CD14-positive monocyte (primary cell): ENCODE measurements around the gene DMAC2. TPM values are rescaled to one million over a fixed set of nuclear protein-coding genes. Genes with fewer than 3 reads are reported as not detected.

Experiments used
- DNase-seq, 3 donors: peaks; one replicate each; pipeline ENCODE4 v3.0.0-alpha.2; 2011 to 2022
- H2AFZ ChIP-seq: 2 replicates; pipeline ENCODE4 v1.6.0; 2012; ENCODE audit warnings: mild to moderate bottlenecking, low read depth, low read length, inconsistent platforms; ENCODE audit not compliant: insufficient read depth, poor library complexity, severe bottlenecking
- H3K27ac ChIP-seq, 2 donors: 1 replicate in 1 of 2; 2 replicates in 1 of 2; pipeline ENCODE4 v1.5.1; 2012 to 2013; ENCODE audit warnings: low read length in 2 of 2, control low read depth in 1 of 2, inconsistent platforms in 1 of 2, low read depth in 1 of 2, mild to moderate bottlenecking in 1 of 2
- H3K27me3 ChIP-seq, 2 donors: one replicate each; pipeline versions ENCODE4 v1.6.0 to v1.6.1; 2011 to 2013; ENCODE audit warnings: low read length in 2 of 2; ENCODE audit not compliant: control insufficient read depth in 2 of 2, insufficient read depth in 2 of 2
- H3K36me3 ChIP-seq, 2 donors: replicated peaks in 1 of 2; 1 replicate in 1 of 2; 2 replicates in 1 of 2; pipeline versions ENCODE4 v1.5.1 to v1.6.1; 2012 to 2013; ENCODE audit warnings: low read length in 2 of 2, control low read depth in 1 of 2, inconsistent platforms in 1 of 2, mild to moderate bottlenecking in 1 of 2; ENCODE audit not compliant: insufficient read depth in 2 of 2, control insufficient read depth in 1 of 2
- H3K4me1 ChIP-seq, 2 donors: 1 replicate in 1 of 2; 2 replicates in 1 of 2; pipeline versions ENCODE4 v1.5.1 to v1.6.1; 2012 to 2013; ENCODE audit warnings: low read length in 2 of 2, control low read depth in 1 of 2, inconsistent platforms in 1 of 2, mild to moderate bottlenecking in 1 of 2, moderate library complexity in 1 of 2; ENCODE audit not compliant: insufficient read depth in 2 of 2, control insufficient read depth in 1 of 2
- H3K4me2 ChIP-seq: replicated peaks from 2 replicates; pipeline ENCODE3; 2012; ENCODE audit warnings: low read length, moderate library complexity, mild to moderate bottlenecking; ENCODE audit not compliant: poor library complexity, severe bottlenecking; ENCODE audit errors: extremely low read depth
- H3K4me3 ChIP-seq, 3 experiments: fragments of 200-600 bp in 1 of 3; sonication (generic) in 1 of 3; replicated peaks in 1 of 3; 1 replicate in 2 of 3; 2 replicates in 1 of 3; pipeline ENCODE4 v1.5.1; 2011 to 2013; ENCODE audit warnings: low read length in 3 of 3, mild to moderate bottlenecking in 3 of 3, control low read depth in 2 of 3, low read depth in 2 of 3, inconsistent platforms in 1 of 3, moderate library complexity in 1 of 3
- H3K79me2 ChIP-seq: 2 replicates; pipeline ENCODE4 v1.6.0; 2012; ENCODE audit warnings: mild to moderate bottlenecking, control low read depth, inconsistent platforms, low read length, moderate library complexity; ENCODE audit not compliant: insufficient read depth
- H3K9ac ChIP-seq: 2 replicates; pipeline ENCODE4 v1.6.0; 2017; ENCODE audit warnings: low read length, mild to moderate bottlenecking; ENCODE audit not compliant: insufficient read depth, poor library complexity, severe bottlenecking
- H3K9me3 ChIP-seq, 2 donors: replicated peaks in 1 of 2; 1 replicate in 1 of 2; 2 replicates in 1 of 2; pipeline versions ENCODE4 v1.5.1 to v1.6.1; 2012 to 2013; ENCODE audit warnings: low read length in 2 of 2, control low read depth in 1 of 2; ENCODE audit not compliant: control insufficient read depth in 1 of 2, insufficient read depth in 1 of 2
- H4K20me1 ChIP-seq: 2 replicates; pipeline ENCODE4 v1.6.0; 2012; ENCODE audit warnings: mild to moderate bottlenecking, low read length, control low read depth, moderate library complexity; ENCODE audit not compliant: insufficient read depth
- H3K27ac Mint-ChIP-seq, 7 donors: one replicate each; pipeline ENCODE4 v1.8.0; 2020; ENCODE audit warnings: mild to moderate bottlenecking in 7 of 7, mixed read lengths in 7 of 7, moderate library complexity in 6 of 7, inconsistent platforms in 2 of 7
- H3K27me3 Mint-ChIP-seq, 3 donors: one replicate each; pipeline ENCODE4 v1.8.0; 2021 to 2022; ENCODE audit warnings: low read depth in 3 of 3, mild to moderate bottlenecking in 3 of 3, mixed read lengths in 3 of 3, moderate library complexity in 3 of 3, inconsistent platforms in 1 of 3
- H3K36me3 Mint-ChIP-seq, 2 donors: one replicate each; pipeline ENCODE4 v1.8.0; 2020; ENCODE audit warnings: mixed read lengths in 2 of 2, inconsistent platforms in 1 of 2, mild to moderate bottlenecking in 1 of 2
- H3K4me1 Mint-ChIP-seq: one replicate; pipeline ENCODE4 v1.8.0; 2020; ENCODE audit warnings: mild to moderate bottlenecking, mixed read lengths
- H3K4me3 Mint-ChIP-seq, 2 donors: one replicate each; pipeline ENCODE4 v1.8.0; 2020; ENCODE audit warnings: mild to moderate bottlenecking in 2 of 2, mixed read lengths in 2 of 2, moderate library complexity in 1 of 2
- H3K9me3 Mint-ChIP-seq, 7 donors: one replicate each; pipeline ENCODE4 v1.8.0; 2020 to 2022; ENCODE audit warnings: mixed read lengths in 7 of 7, mild to moderate bottlenecking in 6 of 7, moderate library complexity in 6 of 7, inconsistent platforms in 2 of 7
- WGBS: methylation state at CpG from one replicate; pipeline ENCODE4 v1.1.5; 2013; ENCODE audit warnings: missing lambda C conversion rate; ENCODE audit not compliant: insufficient coverage; 5-methylcytosine and 5-hydroxymethylcytosine counted together
- intact Hi-C, 2 donors: fragments of 100-400 bp; cut with micrococcal nuclease; formaldehyde crosslinking; loops; one replicate each; pipeline versions ENCODE4 v1.15.0 to v1.15.1; 2023
- polyA plus RNA-seq, 3 donors: library from polyadenylated mRNA; depleted of rRNA in 1 of 3; unstranded in 2 of 3; stranded (reverse) in 1 of 3; fragments of 300-500 nt in 2 of 3; fragments of >200 nt in 1 of 3; fragmentation: Illumina TruSeq in 2 of 3; gene quantifications; 1 replicate in 2 of 3; 2 replicates in 1 of 3; pipeline ENCODE4 v1.2.3, GENCODE V29; 2012 to 2021
- TF ChIP-seq, protein P1 (sequence below): fragments of 200-600 bp; IDR thresholded peaks from one replicate; pipeline ENCODE4 v1.8.0; 2022; ENCODE audit warnings: antibody characterized with exemption, mild to moderate bottlenecking

DMAC2 gene
- polyA plus RNA-seq, 3 donors: 33.2 to 48.0 (median 43.8) TPM

- peaks cover 46 to 71% of the 10 kb centered on the region in 2 donors for H3K36me3 Mint-ChIP-seq
- no peak overlapping the region for H3K4me3 Mint-ChIP-seq
- Histone ChIP-seq H3K27ac (peak overlapping the region in 1 of 2 donors; percentile 86), H3K4me2 (no peak overlapping the region), H3K36me3 (peaks cover 52 to 54% of the 10 kb centered on the region in 2 donors), H3K27me3 (no peaks in the 10 kb centered on the region), H3K4me1 (peaks cover 87 to 92% of the 10 kb centered on the region in 2 donors), H3K9me3 (no peaks in the 10 kb centered on the region), H3K9ac (no peak overlapping the region), H2AFZ (no peak overlapping the region), H4K20me1 (peaks cover 34% of the 10 kb centered on the region), H3K79me2 (peaks cover 62% of the 10 kb centered on the region), H3K4me3 (no peak overlapping the region)
- DNase-seq: no peak
- WGBS: 95% methylated on average over 12 of the region's 12 CpGs
- H3K27me3 Mint-ChIP-seq: peaks cover 0 to 1% (median 0%) of the 10 kb centered on the region in 3 donors
- H3K27ac Mint-ChIP-seq: peak overlapping the region in 4 of 7 donors; percentile 7 to 93 (median 62)
- intact Hi-C loops: loop anchor here in 1 of 2 donors (10.0 kb wide), 1 partner anchor 48 kb away; the partner anchor contains the start of gene TMEM91
- TF ChIP-seq, protein P1, sequence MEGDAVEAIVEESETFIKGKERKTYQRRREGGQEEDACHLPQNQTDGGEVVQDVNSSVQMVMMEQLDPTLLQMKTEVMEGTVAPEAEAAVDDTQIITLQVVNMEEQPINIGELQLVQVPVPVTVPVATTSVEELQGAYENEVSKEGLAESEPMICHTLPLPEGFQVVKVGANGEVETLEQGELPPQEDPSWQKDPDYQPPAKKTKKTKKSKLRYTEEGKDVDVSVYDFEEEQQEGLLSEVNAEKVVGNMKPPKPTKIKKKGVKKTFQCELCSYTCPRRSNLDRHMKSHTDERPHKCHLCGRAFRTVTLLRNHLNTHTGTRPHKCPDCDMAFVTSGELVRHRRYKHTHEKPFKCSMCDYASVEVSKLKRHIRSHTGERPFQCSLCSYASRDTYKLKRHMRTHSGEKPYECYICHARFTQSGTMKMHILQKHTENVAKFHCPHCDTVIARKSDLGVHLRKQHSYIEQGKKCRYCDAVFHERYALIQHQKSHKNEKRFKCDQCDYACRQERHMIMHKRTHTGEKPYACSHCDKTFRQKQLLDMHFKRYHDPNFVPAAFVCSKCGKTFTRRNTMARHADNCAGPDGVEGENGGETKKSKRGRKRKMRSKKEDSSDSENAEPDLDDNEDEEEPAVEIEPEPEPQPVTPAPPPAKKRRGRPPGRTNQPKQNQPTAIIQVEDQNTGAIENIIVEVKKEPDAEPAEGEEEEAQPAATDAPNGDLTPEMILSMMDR: no peak
- H3K9me3 Mint-ChIP-seq: peaks cover 0 to 5% (median 0%) of the 10 kb centered on the region in 7 donors
- H3K4me1 Mint-ChIP-seq: peaks cover 83% of the 10 kb centered on the region
Observed at GRCh38 chr19:41422955-41423354, 16.8 kb downstream of the DMAC2 start.

DNA sequence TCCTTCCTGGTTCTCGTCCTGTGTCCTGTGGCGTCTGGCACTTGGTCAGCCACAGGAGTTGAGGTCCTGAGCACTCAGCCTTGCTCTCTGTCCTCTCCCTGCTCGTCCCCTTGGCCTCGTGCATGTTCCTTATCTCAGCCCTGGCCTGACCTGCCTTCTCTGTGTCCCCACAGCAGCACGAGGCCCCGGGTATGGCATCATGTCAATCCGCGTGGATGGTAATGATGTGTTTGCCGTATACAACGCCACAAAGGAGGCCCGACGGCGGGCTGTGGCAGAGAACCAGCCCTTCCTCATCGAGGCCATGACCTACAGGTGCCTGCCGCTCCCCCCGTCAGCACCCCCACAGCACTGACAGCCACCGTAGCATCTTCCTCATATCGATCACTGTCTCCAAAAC is 17.3 kb downstream of the DMAC2 start:
- no peak overlapping the region for H3K4me2 ChIP-seq
- TF ChIP-seq, protein P1: no peak
- H3K36me3 ChIP-seq: peaks cover 53 to 56% of the 10 kb centered on the region in 2 donors
- H3K4me1 ChIP-seq: peaks cover 82 to 87% of the 10 kb centered on the region in 2 donors
- Mint-ChIP-seq H3K27ac (peak overlapping the region in 6 of 7 donors; percentile 54 to 96 (median 79)), H3K4me1 (peaks cover 82% of the 10 kb centered on the region), H3K27me3 (peaks cover 0 to 1% (median 0%) of the 10 kb centered on the region in 3 donors), H3K36me3 (peaks cover 49 to 76% of the 10 kb centered on the region in 2 donors), H3K4me3 (no peak overlapping the region), H3K9me3 (peaks cover 0 to 5% (median 0%) of the 10 kb centered on the region in 7 donors)
- intact Hi-C loops: loop anchor here in 1 of 2 donors (10.0 kb wide), 1 partner anchor 48 kb away; the partner anchor contains the start of gene TMEM91
- H3K27me3 ChIP-seq: no peaks in the 10 kb centered on the region
- peaks cover 34% of the 10 kb centered on the region for H4K20me1 ChIP-seq
- H3K79me2 ChIP-seq: peaks cover 57% of the 10 kb centered on the region
- H3K9ac ChIP-seq: no peak overlapping the region
- H3K4me3 ChIP-seq: no peak overlapping the region
- DNase-seq: no peak
- H3K27ac ChIP-seq: peak overlapping the region; percentile 86 to 96
- H2AFZ ChIP-seq: no peak overlapping the region
- 83% methylated on average over 15 of the region's 18 CpGs for WGBS
- H3K9me3 ChIP-seq: no peaks in the 10 kb centered on the region
